Activated CD8-positive, alpha-beta memory T cell treated with anti-CD3 and anti-CD28 coated beads for 36 hours (primary cell): ENCODE measurements around the gene PHF20. TPM values are rescaled to one million over a fixed set of nuclear protein-coding genes. Genes with fewer than 3 reads are reported as not detected.
"Not testable (repeated sequence)": the region's sequence is repeated elsewhere in the genome, so short reads cannot be mapped to it uniquely, and the experiment has no call there.

Experiments
- CTCF ChIA-PET: fragments of 350-600 bp; sonication (Branson Sonifier 250); formaldehyde crosslinking; loops from one replicate; lab custom pipeline; 2021; ENCODE audit warnings: antibody characterized with exemption; lab: Charles Lee
- POLR2A ChIA-PET: fragments of 350-600 bp; sonication (Branson Sonifier 250); formaldehyde crosslinking; loops from one replicate; lab custom pipeline; 2021; ENCODE audit warnings: antibody characterized with exemption; lab: Charles Lee
- total RNA-seq, 2 experiments: library from RNA; stranded (reverse); gene quantifications; one replicate each; pipeline ENCODE4 v1.2.3, GENCODE V29; 2021

Gene PHF20
- total RNA-seq, 2 experiments from 2014 or later = 55.9 to 57.3 TPM

DNA sequence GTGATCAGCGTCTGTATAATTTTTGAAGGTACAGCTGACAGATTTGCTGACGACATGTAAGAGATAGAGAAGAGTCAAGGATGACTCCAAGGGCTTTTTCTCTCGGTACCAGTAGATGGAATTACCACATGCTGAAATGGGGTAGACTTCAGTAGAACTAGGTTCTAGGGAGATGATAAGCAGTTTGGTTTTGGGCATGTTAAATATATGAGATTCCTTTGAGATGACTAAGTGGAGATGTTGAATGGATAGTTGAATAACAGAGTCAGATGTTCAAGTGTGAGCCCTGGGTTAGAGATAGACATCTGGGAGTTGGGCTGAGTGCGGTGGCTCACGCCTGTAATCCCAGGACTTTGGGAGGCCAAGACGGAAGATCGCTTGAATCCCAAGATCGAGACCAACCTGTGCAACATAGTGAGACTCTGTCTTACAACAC is 50.0 kb downstream of the PHF20 start:
- ChIA-PET CTCF (no interaction called here), POLR2A (no interaction called here)

DNA sequence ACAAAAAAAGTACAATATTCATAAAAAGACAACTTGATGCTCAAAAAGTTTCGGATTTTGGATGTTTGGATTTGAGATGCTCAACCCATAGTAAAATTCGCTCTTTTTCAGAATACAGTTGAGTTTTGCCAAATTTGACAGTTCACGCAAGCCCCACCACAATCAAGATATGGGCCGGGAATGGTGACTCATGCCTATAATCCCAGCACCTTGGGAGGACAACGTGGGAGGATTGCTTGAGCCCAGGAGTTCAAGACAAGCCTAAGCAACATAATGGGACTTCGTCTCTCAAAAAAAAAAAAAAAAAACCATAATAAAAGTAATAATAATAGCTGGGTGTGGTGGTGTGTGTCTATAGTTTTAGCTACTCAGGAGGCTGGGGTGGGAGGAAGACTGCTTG is 51.3 kb downstream of the PHF20 start:
- POLR2A ChIA-PET = interaction anchor here (0.6 kb wide), 2 partner anchors 204 to 313 kb away, joined by 3 to 7 read pairs; no protein-coding TSS in a partner anchor
- CTCF ChIA-PET = no interaction called here

DNA sequence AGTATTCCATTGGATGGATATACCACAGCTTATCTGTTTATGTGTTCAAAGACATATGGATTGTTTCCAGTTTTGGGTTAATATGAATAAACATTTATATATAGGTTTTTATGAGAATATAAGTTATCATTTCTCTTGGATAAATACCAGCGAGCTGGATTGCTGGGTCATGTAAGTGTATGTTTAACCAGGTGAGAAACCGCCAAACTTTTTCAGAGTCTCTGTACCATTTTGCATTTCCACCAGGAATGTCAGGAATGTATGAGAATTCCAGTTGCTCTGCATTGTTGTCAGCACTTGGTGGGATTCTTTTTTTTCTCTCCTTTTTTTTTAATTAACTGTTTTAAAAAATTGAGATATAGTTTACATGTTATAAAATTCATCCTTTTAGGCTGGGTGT is 52.1 kb downstream of the PHF20 start:
- ChIA-PET CTCF (interaction anchor here (0.7 kb wide), 1 partner anchor 25 kb away, joined by 3 read pairs; no protein-coding TSS in a partner anchor), POLR2A (interaction anchor here (0.6 to 0.7 kb wide), 2 partner anchors 28 to 313 kb away, joined by 4 to 7 read pairs; no protein-coding TSS in a partner anchor)

DNA sequence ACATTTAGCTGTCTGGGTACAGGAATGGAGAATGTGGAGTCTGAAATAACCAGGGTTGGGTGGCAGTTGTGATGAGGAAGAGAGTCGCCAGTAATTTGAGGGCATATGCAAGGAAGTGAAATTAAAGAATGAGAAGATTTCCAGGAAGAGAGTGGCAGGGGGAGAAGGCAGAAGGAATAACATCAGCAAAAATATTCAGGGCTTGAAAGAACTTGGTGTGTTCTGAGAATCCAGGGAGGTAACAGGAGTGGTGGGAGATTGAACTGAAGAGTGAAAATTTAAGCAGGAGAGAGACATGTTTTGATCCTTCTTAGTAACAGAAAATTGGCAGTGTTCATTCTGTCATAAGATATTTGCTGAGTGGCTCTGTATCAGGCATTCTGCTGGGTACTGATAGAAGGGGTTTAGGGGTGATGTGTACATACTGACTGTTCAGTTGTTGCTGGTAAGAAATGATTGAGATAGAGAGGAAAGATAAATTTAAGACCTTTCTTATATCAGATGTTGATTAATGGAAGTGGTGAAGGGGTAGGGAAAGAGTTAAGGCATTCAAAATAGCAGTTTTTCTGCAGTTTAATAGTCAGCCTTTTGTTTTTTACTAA is 54.7 kb downstream of the PHF20 start:
- ChIA-PET CTCF (no interaction called here), POLR2A (no interaction called here)

DNA sequence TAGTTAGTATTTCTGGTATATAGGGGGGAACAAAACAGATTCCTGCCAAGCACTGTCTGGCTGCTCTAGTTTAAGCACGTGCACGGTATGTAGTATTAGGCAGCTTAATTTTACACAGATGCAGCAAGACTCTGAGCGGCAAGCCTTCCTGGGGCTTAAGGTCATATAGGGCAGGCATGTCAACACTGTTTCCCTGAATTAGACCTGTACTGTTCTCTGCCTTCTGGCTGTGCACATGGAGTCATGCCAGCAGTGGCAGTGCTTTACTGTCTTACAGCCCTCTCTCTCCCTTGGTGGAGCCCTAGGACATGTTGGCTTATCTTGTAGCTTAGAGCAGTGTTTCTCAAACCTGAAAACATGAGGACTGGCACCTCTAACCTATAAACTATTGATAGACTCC is 56.6 kb downstream of the PHF20 start:
- ChIA-PET POLR2A (interaction anchor here (0.6 kb wide), 1 partner anchor 25 kb away, joined by 4 read pairs; no protein-coding TSS in a partner anchor), CTCF (no interaction called here)

DNA sequence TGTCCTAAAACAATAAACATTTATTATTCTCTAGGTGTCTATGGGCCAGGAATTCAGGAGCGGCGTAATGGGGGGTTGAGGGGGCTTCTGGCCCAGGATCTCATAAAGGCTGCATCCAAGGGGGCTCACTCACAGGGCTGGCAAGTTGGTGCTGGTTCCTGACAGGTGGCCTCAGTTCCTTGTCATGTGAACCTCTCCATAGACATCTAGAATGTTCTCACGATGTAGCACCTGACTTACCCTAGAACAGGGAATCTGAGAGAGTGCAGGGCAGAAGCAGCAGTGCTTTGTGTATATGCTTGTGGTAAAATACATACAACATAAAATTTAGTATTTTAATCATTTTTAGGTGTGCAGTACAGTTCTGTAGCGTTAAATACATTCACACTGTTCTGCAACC is 57.1 kb downstream of the PHF20 start:
- ChIA-PET CTCF (no interaction called here), POLR2A (no interaction called here)

DNA sequence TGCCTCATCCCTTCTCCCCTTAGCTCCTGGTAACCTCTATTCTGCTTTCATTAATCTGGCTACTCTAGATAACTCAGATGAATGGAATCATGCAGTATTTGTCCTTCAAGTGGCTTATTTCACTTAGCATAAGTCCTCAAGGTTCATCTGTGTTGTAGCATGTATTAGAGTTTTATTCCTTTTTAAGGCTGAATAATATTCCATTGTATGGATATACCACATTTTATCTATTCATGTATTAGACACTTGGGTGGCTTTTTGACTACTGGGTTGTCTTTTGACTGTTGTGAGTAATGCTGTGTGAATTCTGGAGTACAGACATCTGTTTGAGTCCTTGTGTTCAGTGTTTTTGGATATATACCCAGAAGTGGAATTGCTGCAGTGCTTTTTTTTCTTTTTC is 58.4 kb downstream of the PHF20 start:
- CTCF ChIA-PET = no interaction called here
- POLR2A ChIA-PET = no interaction called here

DNA sequence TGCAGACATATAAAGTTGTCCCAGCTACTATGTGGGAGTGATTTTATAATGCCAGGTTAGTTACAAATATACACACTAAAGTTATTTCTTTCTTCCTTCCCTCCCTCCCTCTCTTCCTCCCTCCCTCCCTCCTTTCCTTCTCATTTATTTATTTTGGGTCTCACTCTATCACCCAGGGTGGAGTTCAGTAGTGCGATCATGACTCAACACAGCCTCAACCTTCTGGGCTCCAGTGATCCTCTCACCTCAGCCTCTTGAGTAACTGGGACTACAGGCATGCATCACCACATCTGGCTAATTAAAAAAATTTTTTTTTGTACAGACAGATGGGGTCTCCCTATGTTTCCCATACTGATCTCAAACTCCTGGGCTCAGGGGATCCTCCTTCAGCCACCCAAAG is 59.2 kb downstream of the PHF20 start:
- CTCF ChIA-PET = no interaction called here
- POLR2A ChIA-PET = no interaction called here

DNA sequence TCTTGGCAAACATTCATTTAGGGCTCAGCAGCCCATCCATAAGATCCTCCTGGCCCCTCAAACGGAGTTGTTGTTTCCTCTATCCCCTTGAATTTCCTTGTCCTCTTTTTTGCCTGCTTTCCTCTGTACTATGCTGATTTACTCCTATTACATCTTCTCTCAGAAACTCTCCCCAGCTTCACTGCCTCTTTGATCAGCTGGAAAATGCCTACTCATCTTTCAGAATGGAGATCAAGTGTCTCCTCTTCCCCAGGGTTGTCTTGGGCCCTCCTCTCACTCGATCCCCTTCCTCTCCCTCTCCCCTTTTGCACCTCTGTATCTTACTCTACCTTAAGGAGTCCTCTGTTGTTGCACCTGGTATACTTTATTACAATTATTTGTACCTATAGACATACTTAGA is 60.2 kb downstream of the PHF20 start:
- ChIA-PET CTCF (interaction anchor here (0.6 kb wide), 1 partner anchor 21 kb away, joined by 3 read pairs; no protein-coding TSS in a partner anchor), POLR2A (no interaction called here)

DNA sequence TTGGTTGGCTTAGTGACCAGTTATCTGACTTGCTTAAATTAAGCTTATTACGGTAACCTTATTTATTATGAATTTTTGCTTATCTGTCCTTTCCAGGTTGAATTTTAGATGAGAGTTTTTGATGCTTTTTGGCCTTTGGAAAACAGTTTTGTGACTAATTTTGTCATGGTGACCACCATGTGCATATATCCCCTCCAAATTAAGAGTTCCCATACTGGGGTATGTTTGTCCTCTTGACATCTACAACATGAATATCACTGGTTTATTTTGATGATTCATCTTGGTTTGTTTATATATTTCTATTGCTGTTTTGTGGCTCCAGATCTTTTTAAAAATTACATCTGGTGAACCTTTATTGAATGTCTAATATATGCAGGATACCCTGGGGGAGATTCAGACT is 61.4 kb downstream of the PHF20 start:
- ChIA-PET POLR2A (no interaction called here), CTCF (no interaction called here)

DNA sequence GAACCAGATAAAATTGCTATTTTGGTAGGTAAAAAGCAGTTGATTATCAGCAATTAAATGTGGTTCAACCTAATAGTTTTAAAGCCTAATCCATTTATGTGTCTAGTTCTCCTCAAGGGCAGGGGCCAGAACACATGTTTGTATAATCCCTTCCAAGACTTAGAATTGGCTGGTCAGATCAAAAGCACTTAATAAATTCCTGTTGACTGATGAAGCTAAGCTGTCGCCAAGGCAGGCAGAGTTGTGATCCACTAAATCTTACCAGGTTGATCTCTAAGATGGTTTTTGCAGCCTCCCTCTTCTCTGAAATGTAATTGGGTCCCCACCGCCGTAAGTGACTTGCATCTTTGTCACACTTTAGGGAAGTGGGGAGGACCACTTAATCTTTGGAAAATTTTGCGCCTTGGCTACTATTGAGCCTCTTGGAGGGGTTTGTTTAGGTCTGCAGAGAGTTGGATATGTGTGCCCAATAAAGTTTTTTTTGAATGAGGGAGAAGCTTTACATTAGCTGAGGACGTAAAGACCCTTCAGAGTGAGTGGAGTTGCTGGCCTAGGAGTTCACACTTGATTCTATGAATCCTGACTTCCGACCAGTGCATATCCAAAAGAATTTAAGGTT is 65.9 kb downstream of the PHF20 start:
- CTCF ChIA-PET = interaction anchor here (0.6 kb wide), 1 partner anchor 1900 kb away, joined by 4 read pairs; no protein-coding TSS in a partner anchor
- POLR2A ChIA-PET = interaction anchor here (0.7 kb wide), 1 partner anchor 30 kb away, joined by 3 read pairs; no protein-coding TSS in a partner anchor

DNA sequence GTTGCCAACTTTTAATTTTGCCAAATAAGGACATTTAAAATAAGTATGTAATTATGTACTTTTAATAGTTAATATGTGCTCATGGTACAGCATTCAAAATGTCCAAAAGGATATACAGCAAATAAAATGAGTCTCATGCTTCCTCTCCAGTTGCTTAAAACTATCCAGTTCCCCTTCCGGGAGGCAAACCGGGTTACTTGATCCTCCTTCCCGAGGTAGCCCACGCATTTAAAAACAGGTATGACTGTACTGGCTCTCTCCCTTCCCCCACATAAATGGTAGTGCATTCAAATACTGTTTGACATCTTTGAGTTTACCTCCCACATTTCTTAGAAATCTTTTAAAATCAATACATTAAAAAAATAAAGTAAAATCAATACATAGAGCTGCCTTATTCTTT is 66.4 kb downstream of the PHF20 start:
- CTCF ChIA-PET = no interaction called here
- POLR2A ChIA-PET = no interaction called here

DNA sequence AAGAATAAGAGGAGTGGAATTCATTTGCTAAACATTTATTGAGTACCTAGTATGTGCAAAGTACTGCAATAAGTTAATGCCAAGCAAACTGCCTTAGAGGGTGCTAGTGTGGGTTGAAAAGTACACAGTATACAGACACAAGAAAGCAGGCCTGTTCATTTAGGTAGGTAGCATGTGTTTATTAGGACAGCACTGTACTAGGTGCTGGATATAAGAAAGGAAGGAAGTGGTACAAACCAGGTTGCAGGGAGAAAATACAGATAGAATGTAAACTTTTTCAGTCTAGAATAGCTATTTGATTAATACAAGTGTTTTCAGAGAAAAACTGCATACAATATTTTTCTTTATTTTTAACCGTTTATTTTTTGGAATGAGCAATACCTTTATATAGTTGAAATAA is 68.1 kb downstream of the PHF20 start:
- ChIA-PET CTCF (no interaction called here), POLR2A (no interaction called here)

DNA sequence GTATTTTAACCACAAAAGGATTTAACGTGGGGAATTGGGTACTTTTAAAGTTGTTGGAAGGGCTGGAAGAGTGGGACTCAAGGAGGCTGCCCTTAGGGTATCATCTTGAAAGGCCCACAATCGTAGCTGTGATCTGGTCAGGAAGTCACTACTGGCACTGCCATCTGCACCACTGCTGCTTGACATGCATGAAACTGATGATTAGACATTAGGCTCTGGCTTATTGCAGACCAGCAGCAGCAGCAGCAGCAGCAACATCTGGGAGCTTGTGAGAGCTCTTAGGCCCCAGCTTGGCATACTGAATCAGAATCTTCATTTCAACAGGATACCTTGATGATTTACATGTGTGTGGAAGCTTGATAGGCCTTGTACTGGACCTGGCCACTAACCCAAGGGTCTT is 68.6 kb downstream of the PHF20 start:
- CTCF ChIA-PET = interaction anchor here (0.6 kb wide), 1 partner anchor 45 kb away, joined by 3 read pairs; no protein-coding TSS in a partner anchor
- POLR2A ChIA-PET = no interaction called here

DNA sequence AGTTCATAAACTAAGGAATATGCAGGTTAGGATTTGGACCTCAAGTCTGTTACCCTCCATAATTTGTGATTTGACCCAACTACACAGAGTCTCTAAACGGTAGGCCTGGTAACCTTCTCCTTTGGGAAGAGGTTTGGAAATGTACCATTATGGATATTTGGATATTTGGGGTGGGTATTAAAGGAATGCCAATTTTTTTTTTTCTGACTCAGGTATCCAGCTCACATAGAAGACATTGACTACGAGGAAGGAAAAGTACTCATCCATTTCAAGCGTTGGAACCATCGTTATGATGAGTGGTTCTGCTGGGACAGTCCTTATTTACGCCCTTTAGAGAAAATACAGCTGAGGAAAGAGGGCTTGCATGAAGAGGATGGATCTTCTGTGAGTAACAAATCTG is 70.5 kb downstream of the PHF20 start:
- POLR2A ChIA-PET = no interaction called here
- CTCF ChIA-PET = interaction anchor here (1.1 kb wide), 1 partner anchor 22 kb away, joined by 3 read pairs; no protein-coding TSS in a partner anchor

DNA sequence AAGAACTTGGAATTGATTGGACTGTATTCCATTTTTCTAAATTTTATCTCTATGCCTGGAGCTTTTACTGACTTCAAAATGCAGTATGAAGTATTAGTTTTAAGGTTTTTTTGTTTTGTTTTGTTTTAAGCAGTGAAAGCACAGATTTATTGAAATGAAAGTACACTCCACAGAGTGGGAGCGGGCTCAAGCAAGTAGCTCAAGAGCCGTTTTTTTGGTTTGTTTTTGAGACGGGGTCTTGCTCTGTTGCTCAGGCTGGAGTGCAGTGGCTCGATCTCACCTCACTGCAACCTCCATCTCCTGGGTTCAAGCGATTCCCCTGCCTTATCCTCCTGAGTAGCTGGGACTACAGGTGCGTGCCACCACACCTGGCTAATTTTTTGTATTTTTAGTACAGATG is 72.1 kb downstream of the PHF20 start:
- CTCF ChIA-PET, POLR2A ChIA-PET: not testable (repeated sequence)

DNA sequence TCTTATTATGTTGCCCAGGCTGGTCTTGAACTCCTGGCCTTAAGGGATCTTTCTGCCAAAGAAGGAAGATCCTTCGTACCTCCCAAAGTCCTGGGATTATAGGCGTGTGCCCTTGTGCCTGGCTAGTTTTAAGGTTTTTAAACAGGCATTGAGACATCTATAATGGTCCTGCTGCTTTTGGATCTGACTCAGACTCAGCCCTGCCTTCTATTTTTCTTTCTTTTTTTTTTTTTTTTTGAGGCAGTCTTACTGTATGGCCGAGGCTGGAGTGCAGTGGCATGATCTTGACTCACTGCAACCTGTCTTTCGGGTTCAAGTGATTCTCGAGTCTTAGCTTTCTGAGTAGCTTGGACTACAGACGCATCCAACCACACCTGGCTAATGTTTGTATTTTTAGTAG is 73.7 kb downstream of the PHF20 start:
- POLR2A ChIA-PET = interaction anchor here (0.6 kb wide), 1 partner anchor 230 kb away, joined by 3 read pairs; the partner anchor contains the start of gene SPAG4
- CTCF ChIA-PET = interaction anchor here (0.7 kb wide), 1 partner anchor 66 kb away, joined by 3 read pairs; no protein-coding TSS in a partner anchor

DNA sequence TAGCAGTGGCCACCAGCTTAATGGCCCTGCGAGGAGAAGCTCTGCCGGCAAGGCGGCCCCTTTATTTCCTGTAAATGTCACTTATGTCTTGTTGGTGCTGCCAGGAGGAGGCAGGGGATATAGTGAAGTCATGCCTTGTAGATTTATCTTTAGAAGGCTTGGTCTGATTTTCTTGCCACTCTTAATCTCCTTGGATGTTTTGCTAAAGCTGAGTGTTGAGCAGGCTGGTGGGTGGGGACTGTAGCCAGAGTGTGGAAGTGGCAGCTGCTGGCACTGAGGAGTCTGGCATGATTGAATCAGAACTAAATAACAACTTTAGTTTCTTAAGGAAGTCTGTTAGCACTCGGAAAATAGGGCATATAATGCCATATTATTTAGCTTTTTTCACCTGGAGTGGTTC is 77.9 kb downstream of the PHF20 start:
- ChIA-PET POLR2A (no interaction called here), CTCF (interaction anchor here (0.5 to 0.6 kb wide), 2 partner anchors 20 to 26 kb away, joined by 3 read pairs; no protein-coding TSS in a partner anchor)

DNA sequence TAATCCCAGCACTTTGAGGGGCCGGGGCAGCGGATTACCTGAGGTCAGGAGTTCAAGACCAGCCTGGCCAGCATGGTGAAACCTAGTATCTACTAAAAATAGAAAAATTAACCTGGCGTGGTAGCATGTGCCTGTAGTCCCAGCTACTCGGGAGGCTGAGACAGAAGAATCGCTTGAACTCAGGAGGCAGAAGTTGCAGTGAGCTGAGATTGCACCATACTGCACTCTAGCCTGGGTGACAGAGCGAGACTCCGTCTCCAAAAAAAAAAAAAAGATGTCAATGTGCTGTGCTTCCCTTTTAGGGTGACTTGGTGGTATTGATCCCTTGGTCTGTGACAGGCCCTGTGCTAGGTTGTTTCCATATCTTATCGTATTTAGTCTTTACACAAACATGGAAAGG is 79.8 kb downstream of the PHF20 start:
- CTCF ChIA-PET, POLR2A ChIA-PET: not testable (repeated sequence)

DNA sequence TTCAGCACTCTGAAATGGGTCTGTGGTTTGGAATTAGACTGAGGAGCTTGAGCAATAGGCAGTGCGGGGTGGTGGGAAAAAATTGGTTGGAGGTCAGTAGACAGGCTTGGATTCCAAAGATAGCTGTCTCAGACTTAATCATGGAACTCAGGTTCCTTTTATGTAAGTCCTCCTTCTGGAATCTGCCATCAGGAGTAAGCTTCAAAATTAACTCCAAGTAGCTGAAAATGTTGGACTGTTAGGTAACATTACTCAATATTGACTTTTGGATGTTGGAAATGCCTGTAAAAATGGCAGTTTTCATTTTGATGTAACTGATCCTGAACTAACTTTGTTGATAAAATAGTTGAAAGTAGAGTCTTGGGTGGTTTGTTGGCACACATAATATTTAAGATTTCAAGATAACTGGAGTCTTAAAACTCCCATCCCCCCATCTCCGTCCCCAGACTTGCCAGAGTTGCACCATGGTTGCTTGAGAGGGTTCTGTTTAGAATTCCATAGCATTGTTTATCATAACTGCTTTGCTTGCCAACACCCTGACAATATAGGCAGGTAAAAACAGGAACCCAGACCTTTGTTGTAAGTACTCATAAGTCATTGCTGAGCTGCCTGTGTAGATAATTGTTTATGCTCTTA is 83.0 kb downstream of the PHF20 start:
- ChIA-PET POLR2A (no interaction called here), CTCF (no interaction called here)
